Peyer's patch (tissue), 4 donors: Measurements from ENCODE around the gene ACTR1A.

Experiments
- CTCF ChIP-seq, 6 experiments: fragments of 450-650 bp in 4 of 6; fragments of 200-600 bp in 2 of 6; sonication (generic) in 1 of 6; IDR thresholded peaks; one replicate each; pipeline ENCODE4 v1.5.1; 2017 to 2019; ENCODE audit warnings: antibody characterized with exemption in 6 of 6, mild to moderate bottlenecking in 3 of 6, moderate library complexity in 1 of 6
- POLR2A ChIP-seq, 2 donors: fragments of 450-650 bp; IDR thresholded peaks; one replicate each; pipeline ENCODE4 v1.5.1; 2017; ENCODE audit warnings: antibody characterized with exemption in 2 of 2, mild to moderate bottlenecking in 2 of 2, moderate library complexity in 2 of 2

GRCh38 chr10:102524746-102525145 lies 22.2 kb upstream of the ACTR1A start:
- TF ChIP-seq CTCF (IDR thresholded peaks at IDR 0.05) (no peak), POLR2A (IDR thresholded peaks at IDR 0.05) (no peak)
